Measurements from ENCODE around the gene EPYC. TPM values are rescaled to one million over a fixed set of nuclear protein-coding genes. Genes with fewer than 3 reads are reported as not detected.
"Not testable (repeated sequence)": the region's sequence is repeated elsewhere in the genome, so short reads cannot be mapped to it uniquely, and the experiment has no call there.

EPYC gene
- polyA plus RNA-seq, 1 experiment, result 0.11 TPM

- POLR2A ChIA-PET, result no interaction called here
- no peaks in the 10 kb centered on the region for H3K27me3 ChIP-seq (ENCODE audit: control insufficient read depth, insufficient read depth, low read length)
- peaks cover 3% of the 10 kb centered on the region; the same call in 1 of the 2 replicates for H3K9me3 ChIP-seq (ENCODE audit: control insufficient read depth, insufficient read depth, low read length)
- DNase-seq (ENCODE audit: low read depth, low spot score), result no peak
- no peak overlapping the region for H3K27ac ChIP-seq (ENCODE audit: low read depth, low read length)
- CTCF ChIA-PET, result interaction anchor here (0.6 to 1.0 kb wide), 2 partner anchors 9 to 1118 kb away, joined by 3 to 6 read pairs; no protein-coding TSS in a partner anchor
- no peak overlapping the region for H3K4me3 ChIP-seq (ENCODE audit: low read depth, low read length)
- no peak for TF ChIP-seq CTCF (IDR thresholded peaks at IDR 0.05; ENCODE audit: low read depth, low read length)
These were observed 17.7 kb downstream of the EPYC start for GRCh38 chr12:90987101-90987500.

DNA sequence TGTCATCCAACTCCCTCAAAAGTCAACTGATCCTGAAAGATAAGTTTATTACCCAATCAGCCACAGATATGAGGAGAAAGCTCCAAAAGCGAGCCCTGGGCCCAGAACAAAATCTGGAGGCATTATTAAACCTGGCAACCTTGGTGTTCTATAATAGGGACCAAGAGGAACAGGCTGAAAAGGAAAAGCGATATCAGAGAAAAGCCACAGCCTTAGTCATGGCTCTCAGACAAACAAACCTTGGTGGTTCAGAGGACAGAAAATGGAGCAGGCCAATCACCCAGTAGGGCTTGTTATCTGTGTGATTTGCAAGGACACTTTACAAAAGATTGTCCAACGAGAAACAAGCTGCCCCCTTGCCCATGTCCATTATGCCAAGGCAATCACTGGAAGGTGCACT, 19.4 kb downstream of the EPYC start:
- CTCF ChIA-PET; H3K27me3 ChIP-seq (ENCODE audit: control insufficient read depth, insufficient read depth, low read length); H3K4me3 ChIP-seq (ENCODE audit: low read depth, low read length); H3K27ac ChIP-seq (ENCODE audit: low read depth, low read length); H3K9me3 ChIP-seq (ENCODE audit: control insufficient read depth, insufficient read depth, low read length); POLR2A ChIA-PET; DNase-seq (ENCODE audit: low read depth, low spot score): not testable (repeated sequence)

DNA sequence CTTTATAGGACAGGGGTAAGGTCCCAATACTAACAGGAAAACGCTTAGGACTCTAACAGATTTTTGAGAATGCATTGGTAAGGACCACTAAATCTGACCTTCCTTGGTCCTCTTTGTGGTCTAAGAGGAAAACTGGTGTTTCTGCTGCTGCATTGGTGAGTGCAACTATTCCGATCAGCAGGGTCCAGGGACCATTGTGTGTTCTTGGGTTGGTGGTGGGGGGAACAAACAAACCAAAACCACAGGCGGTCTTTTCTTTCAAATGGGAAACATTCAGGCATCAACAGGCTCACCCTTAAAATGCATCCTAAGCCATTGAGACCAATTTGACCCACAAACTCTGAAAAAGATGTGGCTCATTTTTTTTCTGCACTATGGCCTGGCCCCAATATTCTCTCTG, 20.7 kb downstream of the EPYC start:
- H3K9me3 ChIP-seq (ENCODE audit: control insufficient read depth, insufficient read depth, low read length), result peaks cover 3% of the 10 kb centered on the region; the same call in 1 of the 2 replicates
- no peak for DNase-seq (ENCODE audit: low read depth, low spot score)
- H3K4me3 ChIP-seq (ENCODE audit: low read depth, low read length), result no peak overlapping the region
- POLR2A ChIA-PET, result no interaction called here
- no peaks in the 10 kb centered on the region for H3K27me3 ChIP-seq (ENCODE audit: control insufficient read depth, insufficient read depth, low read length)
- no peak overlapping the region for H3K27ac ChIP-seq (ENCODE audit: low read depth, low read length)
- TF ChIP-seq CTCF (IDR thresholded peaks at IDR 0.05; ENCODE audit: low read depth, low read length), result no peak
- CTCF ChIA-PET, result no interaction called here

- DNase-seq (ENCODE audit: low read depth, low spot score), result no peak
- H3K27me3 ChIP-seq (ENCODE audit: control insufficient read depth, insufficient read depth, low read length), result no peaks in the 10 kb centered on the region
- ChIA-PET CTCF (no interaction called here), POLR2A (no interaction called here)
- TF ChIP-seq CTCF (IDR thresholded peaks at IDR 0.05; ENCODE audit: low read depth, low read length), result no peak
- H3K4me3 ChIP-seq (ENCODE audit: low read depth, low read length), result no peak overlapping the region
- peaks cover 3% of the 10 kb centered on the region; the same call in 1 of the 2 replicates for H3K9me3 ChIP-seq (ENCODE audit: control insufficient read depth, insufficient read depth, low read length)
- H3K27ac ChIP-seq (ENCODE audit: low read depth, low read length), result no peak overlapping the region
These were observed 22.6 kb downstream of the EPYC start for GRCh38 chr12:90982170-90982569.

- no peaks in the 10 kb centered on the region for H3K9me3 ChIP-seq (ENCODE audit: control insufficient read depth, insufficient read depth, low read length)
- ChIA-PET CTCF (interaction anchor here (0.6 to 4.9 kb wide), 12 partner anchors 15 to 381 kb away, joined by 3 to 97 read pairs (median 4); no protein-coding TSS in a partner anchor), POLR2A (interaction anchor here (0.9 to 1.1 kb wide), 2 partner anchors 190 to 191 kb away, joined by 4 read pairs; no protein-coding TSS in a partner anchor)
- DNase-seq (ENCODE audit: low read depth, low spot score), result no peak
- H3K4me3 ChIP-seq (ENCODE audit: low read depth, low read length), result no peak overlapping the region
- no peaks in the 10 kb centered on the region for H3K27me3 ChIP-seq (ENCODE audit: control insufficient read depth, insufficient read depth, low read length)
- no peak for TF ChIP-seq CTCF (IDR thresholded peaks at IDR 0.05; ENCODE audit: low read depth, low read length)
- H3K27ac ChIP-seq (ENCODE audit: low read depth, low read length), result no peak overlapping the region
These were observed 24.8 kb downstream of the EPYC start for GRCh38 chr12:90979951-90980350.
